ENCODE results near the gene ZNF407.

The ZNF407 gene

DNA sequence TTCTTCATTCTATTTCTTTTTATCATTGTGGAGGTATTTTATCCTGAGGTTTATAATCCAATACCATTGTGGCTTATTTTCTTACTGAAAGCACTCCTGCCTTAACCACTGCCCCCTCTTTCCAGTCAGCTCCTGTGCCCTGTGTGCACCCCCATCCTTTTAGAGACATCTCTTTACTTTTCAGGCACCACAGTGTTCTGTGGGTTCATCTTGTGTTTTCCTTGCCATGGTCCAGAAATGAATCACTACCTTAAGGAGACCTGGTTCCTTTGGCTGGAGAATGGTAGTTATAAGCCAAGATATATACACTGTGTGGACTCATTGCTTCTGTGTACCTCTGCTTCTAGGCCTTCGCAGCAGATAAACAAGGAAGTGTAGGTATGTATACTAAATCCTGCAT is 332.9 kb downstream of the ZNF407 start:
- TF ChIP-seq, protein P1, sequence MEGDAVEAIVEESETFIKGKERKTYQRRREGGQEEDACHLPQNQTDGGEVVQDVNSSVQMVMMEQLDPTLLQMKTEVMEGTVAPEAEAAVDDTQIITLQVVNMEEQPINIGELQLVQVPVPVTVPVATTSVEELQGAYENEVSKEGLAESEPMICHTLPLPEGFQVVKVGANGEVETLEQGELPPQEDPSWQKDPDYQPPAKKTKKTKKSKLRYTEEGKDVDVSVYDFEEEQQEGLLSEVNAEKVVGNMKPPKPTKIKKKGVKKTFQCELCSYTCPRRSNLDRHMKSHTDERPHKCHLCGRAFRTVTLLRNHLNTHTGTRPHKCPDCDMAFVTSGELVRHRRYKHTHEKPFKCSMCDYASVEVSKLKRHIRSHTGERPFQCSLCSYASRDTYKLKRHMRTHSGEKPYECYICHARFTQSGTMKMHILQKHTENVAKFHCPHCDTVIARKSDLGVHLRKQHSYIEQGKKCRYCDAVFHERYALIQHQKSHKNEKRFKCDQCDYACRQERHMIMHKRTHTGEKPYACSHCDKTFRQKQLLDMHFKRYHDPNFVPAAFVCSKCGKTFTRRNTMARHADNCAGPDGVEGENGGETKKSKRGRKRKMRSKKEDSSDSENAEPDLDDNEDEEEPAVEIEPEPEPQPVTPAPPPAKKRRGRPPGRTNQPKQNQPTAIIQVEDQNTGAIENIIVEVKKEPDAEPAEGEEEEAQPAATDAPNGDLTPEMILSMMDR (conservative IDR thresholded peaks at IDR 0.05) = no peak
- H3K27ac ChIP-seq = no peak overlapping the region

DNA sequence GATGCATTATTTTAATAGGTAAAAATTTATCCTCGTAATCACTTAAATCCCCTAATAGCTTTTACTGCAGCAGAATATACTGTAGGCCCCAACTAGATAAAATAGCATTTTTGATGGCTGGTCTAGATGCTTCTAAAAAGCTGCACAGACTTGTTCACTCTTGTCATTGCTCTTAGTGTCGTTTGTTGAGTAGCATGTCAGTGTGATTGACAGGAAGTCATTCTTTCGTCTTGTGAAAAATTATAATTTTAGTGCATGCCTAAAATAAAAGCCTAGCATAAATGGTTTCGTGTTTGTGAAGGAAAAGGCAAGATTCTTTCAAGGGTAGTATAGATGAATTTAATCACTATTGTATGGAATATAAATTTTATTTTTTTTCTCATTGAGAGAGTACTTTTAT is 336.3 kb downstream of the ZNF407 start:
- no peak overlapping the region for H3K27ac ChIP-seq
- TF ChIP-seq, protein P1 (conservative IDR thresholded peaks at IDR 0.05) = no peak

DNA sequence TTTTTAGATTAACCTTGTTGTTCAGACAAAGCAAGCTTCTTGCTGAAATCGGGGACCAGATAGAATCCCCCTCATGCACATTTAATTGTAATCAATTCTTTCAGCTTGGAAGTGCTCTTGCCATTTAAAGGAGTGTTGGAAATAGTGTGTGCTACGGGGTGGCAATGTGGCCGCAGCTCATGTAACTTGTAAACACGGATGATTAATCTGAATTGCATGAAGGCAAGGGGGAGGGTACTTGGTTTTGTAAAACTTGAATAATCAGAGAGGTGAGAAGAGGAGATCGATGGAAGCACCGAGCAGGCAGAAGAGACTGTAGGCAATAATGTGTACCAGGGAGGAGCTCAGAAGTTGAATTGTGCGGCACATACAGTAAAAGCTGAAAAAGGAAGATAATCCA is 337.8 kb downstream of the ZNF407 start:
- no peak overlapping the region for H3K27ac ChIP-seq
- TF ChIP-seq, protein P1 (conservative IDR thresholded peaks at IDR 0.05) = no peak

DNA sequence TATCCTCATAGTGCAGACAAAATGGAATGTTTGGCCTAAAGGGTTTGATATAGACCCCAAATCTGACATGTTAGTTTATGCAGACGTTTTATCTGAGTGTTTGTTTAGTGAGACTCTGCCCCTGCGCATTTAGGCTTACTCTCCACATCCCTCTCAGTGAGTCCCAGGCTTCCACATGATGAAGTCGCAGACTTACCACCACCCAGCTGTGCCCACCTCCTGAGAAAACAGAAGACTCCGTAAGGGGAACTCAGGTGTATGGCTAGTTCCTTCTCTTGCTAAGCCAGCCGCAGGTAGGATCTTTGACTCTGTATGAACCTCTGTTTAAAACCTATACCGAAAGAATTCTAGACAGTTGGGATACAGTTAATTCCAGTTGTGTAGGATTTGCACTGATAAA is 338.7 kb downstream of the ZNF407 start:
- no peak overlapping the region for H3K27ac ChIP-seq
- TF ChIP-seq, protein P1 (conservative IDR thresholded peaks at IDR 0.05) = no peak

DNA sequence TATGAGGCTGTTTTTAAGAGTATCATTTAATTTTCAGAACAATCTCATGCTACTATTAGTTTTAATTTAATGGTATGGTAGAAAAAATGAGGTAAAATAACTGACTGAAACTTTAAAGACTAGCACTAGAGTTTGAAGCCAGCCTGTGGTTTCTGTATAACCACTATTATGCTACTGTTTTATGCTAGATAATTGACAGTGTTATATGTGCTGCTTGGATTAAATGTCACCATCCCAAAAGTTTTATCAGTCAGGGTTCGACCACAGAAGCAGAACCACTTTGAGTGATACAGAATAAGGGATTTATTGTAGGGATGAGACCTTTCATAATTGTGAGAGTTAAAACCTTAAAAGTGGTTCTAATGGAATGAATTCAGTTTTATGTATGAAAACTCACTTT is 339.6 kb downstream of the ZNF407 start:
- TF ChIP-seq, protein P1 (conservative IDR thresholded peaks at IDR 0.05) = no peak
- no peak overlapping the region for H3K27ac ChIP-seq

DNA sequence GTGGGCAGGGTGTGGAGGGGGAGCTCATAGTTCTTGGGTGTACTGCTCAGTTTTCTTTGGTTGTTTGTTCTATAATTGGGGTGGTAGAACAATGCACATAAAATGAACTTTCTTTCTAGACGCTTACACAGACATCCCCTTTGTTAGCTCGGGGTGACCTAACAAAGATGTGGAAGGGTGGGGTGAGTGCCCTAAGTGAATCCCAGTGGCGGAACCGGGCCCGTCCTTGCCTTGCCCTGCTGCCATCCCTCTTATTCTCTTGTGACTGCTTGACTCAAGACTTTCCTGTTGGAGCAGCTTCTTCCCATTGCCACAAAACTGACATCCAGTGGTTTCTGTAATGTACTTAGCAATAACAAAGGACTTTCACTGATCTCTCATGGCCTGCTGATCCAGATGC is 343.2 kb downstream of the ZNF407 start:
- TF ChIP-seq, protein P1 (conservative IDR thresholded peaks at IDR 0.05) = no peak
- no peak overlapping the region for H3K27ac ChIP-seq

DNA sequence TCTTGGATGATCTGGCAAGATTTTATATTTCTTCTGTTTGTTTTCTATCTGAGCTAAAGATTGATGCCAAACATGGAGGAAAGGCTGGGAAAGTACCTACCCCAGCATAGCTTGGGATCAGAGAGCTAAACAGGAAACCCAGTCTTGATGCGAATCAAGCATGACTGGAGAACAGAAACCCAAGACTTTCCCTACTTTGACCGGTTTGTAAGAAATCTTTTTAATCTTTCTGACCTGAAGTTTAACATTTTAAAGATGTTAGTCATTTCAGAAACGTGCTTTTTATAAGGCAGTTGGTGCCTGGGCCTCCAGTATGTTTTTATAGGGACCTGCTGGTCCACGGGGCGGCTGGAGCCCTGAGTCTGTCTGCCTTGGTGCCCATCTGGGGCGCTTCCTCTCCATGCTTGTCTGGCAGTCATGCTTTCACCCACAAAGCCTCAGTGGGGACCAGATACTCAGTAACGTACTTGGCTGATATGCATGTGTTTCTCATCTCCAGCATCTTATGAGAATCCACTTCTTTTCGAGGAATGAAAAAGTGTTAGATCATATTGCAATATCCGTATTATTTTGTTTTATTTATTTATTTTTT is 344.7 kb downstream of the ZNF407 start:
- TF ChIP-seq, protein P1 (conservative IDR thresholded peaks at IDR 0.05) = no peak
- H3K27ac ChIP-seq = no peak overlapping the region
